ENCODE measurements around the gene R3HDM4.

The R3HDM4 gene

DNA sequence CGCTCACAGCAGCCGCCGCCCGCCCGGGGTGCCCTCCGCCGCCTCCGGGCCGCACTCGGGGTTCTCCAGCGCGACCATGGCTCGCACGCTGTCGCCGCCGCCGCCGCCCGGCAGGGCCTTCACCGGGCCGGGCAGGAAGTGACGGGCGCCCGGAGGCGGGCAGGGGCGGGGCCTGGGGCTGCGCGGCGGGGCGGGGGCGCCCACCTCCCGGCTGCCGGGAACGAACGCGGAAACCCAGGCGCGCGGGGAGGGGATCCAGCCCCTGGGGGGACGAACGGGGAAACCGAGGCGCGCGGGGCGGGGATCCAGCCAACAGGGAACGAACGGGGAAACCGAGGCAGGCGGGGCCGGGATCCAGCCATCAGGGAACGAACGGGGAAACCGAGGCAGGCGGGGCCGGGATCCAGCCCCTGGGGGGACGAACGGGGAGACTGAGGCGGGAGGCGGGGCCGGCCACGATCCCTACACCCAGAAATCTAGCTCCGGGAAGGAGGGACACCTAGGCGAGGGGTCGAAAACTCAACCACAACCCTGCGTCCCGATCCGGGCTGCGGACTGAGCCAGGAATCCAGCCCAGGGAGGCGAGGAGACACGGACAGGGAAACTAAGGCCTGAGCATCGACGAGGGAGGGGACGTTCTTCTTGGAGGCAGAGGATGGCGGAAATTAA lies at the start of gene R3HDM4:
Gene R3HDM4, minus strand, starts transcription at position 140 of the 669 bp plus-strand sequence. Its CDS starts 62 bp downstream, at position 78.
- TF ChIP-seq GATA2 (IDR thresholded peaks at IDR 0.05; ENCODE audit: low read depth, low read length) (no peak), GATA3 (IDR thresholded peaks at IDR 0.05; ENCODE audit: low read depth, low read length) (no peak)

DNA sequence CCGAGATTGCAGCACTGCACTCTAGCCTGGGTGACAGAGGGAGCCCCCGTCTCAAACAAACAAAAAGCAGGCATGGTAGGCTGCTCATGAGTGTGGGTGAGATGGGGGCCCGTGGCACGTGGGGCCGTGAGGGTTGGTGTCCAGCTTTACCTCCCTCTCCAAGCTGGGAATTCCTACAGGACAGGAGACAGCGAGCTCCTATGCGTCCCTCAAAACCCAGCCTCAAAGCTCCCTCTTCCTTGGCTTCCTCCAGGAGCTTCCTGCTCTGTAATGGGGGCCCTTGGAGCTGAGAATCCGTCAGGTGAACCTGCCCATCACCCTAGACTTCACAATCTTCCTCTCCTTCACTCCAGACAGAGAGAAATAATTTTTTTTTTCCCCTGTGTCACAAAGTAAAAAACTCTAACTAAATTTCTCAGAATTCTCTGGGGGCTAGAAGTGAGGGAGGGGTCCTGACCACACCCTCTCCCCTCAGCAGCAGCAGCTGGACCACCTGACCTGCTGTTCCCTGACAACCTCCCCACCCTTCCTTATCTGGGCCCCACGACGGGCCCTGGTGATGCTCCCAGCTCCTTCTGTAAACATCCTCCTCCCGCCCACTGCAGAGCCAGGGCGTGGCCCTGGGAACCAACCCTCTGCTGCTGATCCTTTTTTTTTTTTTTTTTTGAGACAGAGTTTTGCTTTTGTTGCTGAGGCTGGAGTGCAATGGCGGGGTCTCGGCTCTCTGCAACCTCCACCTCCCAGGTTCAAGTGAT lies 49.0 kb upstream of the R3HDM4 start:
- TF ChIP-seq GATA2 (IDR thresholded peaks at IDR 0.05; ENCODE audit: low read depth, low read length) (no peak), GATA3 (IDR thresholded peaks at IDR 0.05; ENCODE audit: low read depth, low read length) (no peak)

DNA sequence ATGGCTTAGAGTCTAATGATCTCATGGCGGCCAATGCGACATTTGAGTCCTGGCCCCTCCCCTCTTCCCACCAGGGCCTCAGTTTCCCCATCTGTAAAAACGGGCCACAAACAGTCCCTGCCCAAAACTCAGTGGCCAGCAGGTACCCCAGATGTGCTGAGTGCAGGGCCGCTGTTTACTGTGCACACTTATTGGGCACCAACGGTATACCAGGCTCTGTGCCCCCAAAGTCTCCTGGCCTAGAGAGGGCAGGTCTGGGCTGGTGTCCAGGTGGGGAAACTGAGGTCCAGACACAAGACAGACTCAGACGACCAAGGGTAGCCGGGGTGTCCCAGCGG lies 47.6 kb upstream of the R3HDM4 start:
- TF ChIP-seq GATA3 (IDR thresholded peaks at IDR 0.05; ENCODE audit: low read depth, low read length): no peak

DNA sequence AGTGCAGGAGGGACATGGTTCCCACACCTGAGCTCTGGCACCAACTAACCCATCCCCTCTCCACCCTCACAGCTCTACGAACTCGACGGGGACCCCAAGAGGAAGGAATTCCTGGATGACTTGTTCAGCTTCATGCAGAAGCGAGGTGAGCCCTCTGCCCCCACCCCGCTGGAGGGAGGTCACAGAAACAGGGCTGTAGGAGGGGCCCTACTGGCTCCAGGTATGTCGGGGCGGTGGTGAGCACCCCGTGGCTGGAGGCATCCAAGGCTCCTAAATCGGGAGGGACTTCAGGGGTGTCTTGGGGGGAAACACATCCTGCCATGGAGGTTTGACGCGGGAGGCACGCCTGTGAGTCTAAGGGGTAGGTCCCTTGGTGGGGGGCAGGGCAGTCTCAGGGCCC lies 47.0 kb upstream of the R3HDM4 start:
- TF ChIP-seq GATA3 (IDR thresholded peaks at IDR 0.05; ENCODE audit: low read depth, low read length) (no peak), GATA2 (IDR thresholded peaks at IDR 0.05; ENCODE audit: low read depth, low read length) (no peak)

DNA sequence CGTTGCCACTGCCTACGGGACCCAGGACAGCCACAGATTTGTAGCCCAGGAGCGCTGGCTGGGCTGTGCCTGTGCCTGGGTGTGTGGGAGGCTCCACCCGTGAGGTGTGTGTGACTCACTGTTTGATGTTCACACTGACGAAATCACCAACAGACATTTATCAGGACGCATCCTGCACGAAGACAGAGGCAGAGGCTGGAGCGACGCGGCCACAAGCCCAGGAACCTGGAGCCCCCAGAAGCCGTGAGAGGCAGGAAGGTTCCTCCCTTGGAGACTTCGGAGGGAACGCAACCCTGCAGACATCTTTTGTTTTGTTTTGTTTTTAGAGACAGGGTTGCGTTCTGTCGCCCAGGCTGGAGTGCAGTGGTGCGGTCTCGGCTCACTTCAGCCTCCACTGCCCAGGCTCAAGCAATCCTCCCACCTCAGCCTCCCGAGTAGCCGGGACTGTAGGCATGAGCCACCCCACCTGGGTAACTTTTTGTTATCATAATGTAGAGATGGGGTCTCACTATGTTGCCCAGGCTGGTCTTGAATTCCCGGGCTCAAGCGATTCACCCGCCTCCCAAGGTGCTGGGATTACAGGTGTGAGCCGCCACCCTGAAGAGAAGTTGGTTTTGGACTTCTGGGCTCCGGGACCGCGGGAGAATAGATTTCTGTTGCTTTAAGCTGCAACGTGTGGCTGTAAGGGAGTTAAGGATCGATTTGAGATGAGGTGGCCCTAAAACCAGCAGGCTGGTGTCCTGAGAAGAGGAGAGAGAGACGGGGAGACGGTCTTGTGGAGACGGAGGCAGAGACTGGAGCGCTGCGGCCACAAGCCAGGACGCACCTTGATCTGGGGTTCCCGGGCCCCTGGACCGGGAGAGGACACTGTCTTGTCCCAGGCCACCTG lies 46.2 kb upstream of the R3HDM4 start:
- TF ChIP-seq GATA2 (IDR thresholded peaks at IDR 0.05; ENCODE audit: low read depth, low read length) (no peak), GATA3 (IDR thresholded peaks at IDR 0.05; ENCODE audit: low read depth, low read length) (no peak)

DNA sequence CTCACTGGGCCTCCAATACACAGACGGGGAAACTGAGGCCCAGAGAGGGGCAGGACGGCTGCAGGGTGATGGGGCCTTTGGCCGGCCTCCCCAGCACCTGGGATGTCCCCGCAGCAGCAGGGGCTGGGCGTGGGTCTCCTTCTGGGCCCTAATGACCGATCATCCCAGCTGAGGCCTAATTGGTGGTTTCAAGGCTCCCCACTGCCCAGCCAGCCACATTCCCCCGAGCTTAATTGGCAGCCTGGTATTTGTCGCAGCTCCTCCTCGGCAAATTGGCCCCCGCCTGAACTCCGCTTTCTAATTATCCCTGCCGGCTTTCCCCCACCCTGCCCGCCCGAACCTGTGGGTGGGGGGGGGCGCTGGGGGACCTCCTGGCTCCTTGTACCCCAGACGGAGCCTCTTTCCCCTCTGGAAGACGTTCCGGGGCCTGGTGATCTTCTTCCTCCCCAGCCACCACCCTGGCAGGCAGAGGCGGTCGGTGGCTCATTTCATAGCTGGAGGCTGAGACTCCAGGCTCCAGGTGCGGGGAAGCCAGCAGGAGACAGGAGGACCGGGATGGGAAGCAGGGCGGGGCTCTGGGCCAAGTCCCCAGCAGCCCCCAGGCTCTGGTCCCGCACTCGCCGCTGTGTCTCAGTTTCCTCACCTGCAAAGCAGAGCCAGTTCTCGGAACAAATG lies 43.9 kb upstream of the R3HDM4 start:
- TF ChIP-seq GATA2 (IDR thresholded peaks at IDR 0.05; ENCODE audit: low read depth, low read length) (no peak), GATA3 (IDR thresholded peaks at IDR 0.05; ENCODE audit: low read depth, low read length) (no peak)

DNA sequence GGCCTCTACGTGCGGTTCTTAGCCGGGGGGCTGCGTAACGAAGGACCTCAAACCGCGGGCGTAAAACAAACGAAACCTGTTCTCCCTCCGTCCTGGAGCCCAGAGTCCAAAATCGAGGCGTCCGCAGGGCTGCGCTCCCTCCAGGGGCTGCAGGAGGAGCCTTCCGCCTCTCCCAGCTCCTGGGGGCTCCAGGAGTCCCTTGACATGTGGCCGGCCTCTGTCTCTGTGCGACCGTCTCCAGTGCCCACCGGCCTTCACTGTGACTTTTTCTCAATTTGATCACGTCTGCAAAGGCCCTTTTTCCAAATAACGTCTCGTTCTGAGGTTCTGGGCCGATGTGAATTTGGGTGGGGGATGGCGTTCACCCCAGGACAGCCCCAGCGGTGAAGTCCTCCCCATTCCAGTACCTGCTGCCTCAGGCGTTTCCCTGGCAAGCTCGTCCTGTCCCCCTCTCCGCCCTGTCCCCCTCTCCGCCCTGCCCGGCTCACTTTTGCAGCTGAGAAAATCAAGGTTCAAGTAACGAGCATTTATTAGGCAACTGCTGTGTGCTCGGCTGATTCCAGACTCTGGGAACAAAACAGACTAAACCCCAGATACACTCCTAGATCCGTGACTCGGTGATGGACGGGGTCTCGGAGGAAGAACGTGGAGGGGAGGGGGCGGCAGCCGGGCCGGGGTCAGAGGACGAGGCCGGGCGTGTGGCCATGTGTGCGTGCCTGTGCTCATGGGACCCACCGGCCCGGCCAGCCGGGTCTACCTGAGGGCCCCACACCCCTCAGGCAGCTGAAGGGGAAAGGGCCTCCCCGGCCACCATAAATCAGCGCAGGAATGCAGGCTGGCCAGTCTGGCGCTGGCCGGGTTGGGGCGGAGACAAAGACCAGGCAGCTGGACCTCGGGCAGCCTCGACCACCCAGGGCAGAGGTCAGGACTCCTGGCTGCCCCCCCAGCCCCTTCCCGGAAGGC lies 43.1 kb upstream of the R3HDM4 start:
- no peak for TF ChIP-seq GATA3 (IDR thresholded peaks at IDR 0.05; ENCODE audit: low read depth, low read length)
- no peak for TF ChIP-seq GATA2 (IDR thresholded peaks at IDR 0.05; ENCODE audit: low read depth, low read length)

DNA sequence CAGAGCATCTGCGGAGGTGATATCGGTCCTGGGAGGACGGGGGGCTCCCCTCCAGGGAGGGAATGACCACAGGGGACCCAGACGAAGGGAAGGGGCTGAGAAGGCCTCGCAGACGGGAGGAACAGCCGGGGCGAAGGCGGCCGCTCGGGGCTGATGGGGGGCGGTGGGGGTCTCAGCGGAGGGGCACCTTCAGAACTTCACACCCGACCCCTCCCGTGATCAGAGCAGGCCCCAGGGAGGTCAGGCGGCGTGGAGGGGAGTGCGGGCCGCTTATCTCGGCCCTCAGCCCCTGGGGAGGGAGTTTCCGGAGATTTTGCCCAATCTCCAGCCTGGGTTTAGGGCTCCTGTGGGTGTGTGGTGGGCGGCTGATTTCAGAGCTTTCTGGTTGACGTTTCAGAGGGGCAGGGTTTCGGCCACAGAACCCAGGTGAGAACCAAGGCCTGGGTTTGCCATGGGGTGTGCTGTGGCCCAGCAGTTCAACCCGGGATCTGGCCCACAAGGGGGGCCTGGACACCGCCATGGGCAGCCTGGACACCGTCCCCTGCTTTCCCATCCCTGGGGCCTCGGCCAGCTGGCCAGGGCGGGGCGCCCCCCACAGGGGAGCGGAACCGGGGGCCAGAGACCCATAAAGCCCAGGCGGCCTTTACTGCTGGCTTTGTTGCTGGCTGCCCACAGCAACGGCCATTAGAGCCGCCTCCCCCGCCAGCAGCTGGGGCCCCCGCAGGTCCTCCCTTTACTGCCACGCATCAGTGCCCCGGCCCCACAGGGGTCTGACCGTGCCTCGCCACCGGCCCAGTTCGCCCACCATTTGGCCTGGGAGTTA lies 41.9 kb upstream of the R3HDM4 start:
- no peak for TF ChIP-seq GATA2 (IDR thresholded peaks at IDR 0.05; ENCODE audit: low read depth, low read length)
- no peak for TF ChIP-seq GATA3 (IDR thresholded peaks at IDR 0.05; ENCODE audit: low read depth, low read length)

DNA sequence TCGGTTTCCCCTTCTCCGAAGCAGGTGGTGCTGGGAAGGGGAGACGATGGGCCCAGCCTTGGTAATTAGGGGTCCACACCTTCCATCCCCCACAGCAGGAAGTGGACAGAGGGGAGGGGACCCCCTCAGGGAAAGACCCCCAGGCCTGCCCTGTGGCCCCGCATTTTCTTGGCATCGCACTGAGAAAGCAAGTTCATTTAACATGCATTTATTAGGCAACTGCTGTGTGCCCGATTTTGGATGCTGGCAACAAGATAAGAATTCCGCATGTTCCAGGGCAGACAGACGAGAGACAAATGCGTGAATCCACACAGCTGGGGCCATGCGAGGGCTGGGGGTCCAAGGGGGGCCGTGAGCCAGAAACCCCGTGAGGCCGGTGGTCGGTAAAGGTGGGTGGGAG lies 41.3 kb upstream of the R3HDM4 start:
- no peak for TF ChIP-seq GATA3 (IDR thresholded peaks at IDR 0.05; ENCODE audit: low read depth, low read length)
- TF ChIP-seq GATA2 (IDR thresholded peaks at IDR 0.05; ENCODE audit: low read depth, low read length): no peak

DNA sequence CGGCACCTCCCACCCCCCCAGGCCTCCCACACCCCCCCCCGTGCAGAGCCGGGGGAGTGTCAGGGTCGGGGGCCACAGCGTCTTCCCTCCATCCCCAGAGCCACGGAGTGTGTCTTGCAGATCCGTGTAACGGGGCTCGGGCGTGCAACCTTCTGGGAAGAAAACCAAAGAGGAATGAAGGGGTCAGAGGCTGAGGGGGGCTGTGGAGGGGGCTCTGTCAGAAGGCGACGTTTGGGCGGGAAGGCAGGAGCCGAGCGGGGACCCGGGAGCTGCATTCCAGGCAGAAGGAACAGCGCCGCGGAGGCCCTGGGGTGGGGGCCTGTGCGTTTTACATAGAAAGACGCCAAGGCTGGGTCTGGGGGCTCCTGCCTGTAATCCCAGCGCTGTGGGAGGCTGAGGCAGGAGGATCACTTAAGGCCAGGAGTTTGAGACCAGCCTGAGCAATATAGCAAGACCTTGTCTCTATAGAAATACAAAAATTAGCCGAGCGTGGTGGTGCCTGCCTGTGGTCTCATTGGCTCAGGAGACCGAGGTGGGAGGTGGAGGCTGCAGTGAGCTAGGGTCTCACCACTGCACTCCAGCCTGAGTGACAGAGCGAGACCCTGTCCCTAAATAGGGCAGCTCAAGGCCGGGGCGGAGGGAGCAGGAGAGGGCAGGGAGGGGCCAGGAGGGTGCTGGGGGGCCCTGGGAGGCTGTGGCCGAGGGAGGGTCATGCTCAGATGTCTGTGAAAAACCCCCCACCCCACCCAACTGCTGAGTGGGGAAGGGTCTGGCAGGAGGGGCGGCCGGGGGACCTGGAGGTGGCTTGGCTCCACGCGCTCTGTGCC lies 40.6 kb upstream of the R3HDM4 start:
- TF ChIP-seq GATA3 (IDR thresholded peaks at IDR 0.05; ENCODE audit: low read depth, low read length) (no peak), GATA2 (IDR thresholded peaks at IDR 0.05; ENCODE audit: low read depth, low read length) (no peak)

DNA sequence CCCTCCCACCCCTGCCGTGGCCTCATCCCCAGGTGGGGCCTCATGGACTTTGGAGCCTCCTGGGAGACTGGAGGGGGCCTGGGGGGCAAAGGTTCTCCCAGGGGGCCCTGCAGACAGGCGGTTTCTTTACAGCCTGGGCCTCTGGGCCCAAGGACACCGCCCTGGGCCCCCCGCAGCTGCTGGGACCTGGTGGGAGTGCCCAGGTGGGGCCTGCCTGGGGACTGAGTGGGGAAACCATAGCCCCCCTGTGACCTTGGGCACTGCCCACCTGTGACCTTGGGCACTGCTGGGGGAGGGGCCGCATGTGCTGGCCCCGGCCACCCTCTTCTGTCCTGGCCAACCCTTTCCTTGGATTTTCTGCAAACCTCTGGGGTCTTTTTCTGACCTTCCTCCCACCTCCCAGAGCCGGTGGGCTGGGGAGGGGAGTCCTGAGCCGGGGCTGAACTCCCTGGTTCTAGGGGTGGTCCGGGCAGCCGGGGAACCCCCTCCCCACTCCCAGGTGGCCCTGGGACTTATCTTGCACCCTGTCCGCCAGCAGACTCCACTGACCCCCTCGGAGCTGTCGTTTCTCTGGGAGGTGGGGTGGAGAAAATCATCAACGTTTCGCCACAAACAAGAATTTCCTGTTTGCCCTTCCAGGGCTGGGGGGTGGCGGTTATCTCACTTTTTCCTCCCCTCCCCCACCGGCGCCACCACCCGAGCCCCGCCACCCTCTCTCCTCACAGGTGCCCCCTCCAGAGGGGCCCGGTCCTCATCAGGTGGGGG lies 39.8 kb upstream of the R3HDM4 start:
- TF ChIP-seq GATA2 (IDR thresholded peaks at IDR 0.05; ENCODE audit: low read depth, low read length) (no peak), GATA3 (IDR thresholded peaks at IDR 0.05; ENCODE audit: low read depth, low read length) (no peak)

All from SH-SY5Y (cell line).